ENCODE data around the gene KDM6A. TPM values are rescaled to one million over a fixed set of nuclear protein-coding genes. Genes with fewer than 3 reads are reported as not detected.

The KDM6A gene
- polyA plus RNA-seq, 1 donor (not counting 4 experiments of a cell fraction or from before 2014, with no cell fraction given) = 64.2 TPM

DNA sequence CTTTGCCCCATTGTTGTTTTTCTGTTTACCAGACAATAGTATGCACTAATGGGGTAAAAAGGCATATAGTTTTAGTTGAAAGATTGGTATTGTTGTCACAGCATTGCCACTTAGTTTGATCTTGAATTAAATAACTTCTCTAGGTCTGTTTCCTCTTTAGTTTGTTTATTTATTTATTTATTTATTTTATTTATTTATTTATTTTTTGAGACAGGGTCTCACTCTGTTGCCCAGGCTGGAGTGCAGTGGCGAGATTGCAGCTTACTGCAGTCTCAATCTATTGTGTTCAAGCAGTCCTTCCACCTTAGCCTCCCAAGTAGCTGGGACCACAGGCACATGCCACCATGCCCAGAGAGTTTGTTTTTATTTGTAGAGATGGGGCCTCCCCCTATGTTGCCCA is 138.6 kb downstream of the KDM6A start:
- Histone ChIP-seq H3K4me3 (ENCODE audit: control insufficient read depth in 2 of 3, extremely low read depth in 1 of 3, insufficient read depth in 2 of 3, low read depth in 1 of 3, low read length in 3 of 3) (no peak overlapping the region), H3K27me3 (ENCODE audit: control insufficient read depth, extremely low read depth, insufficient read depth, low read length) (no peaks in the 10 kb centered on the region), H3K27ac (ENCODE audit: control insufficient read depth, insufficient read depth, low read length) (no peak overlapping the region), H3K4me2 (ENCODE audit: control insufficient read depth, extremely low read depth, insufficient read depth, low read depth, low read length) (no peak overlapping the region), H4K20me1 (ENCODE audit: control insufficient read depth, extremely low read depth, insufficient read depth, low read length) (peaks cover 3% of the 10 kb centered on the region), H3K9ac (ENCODE audit: control insufficient read depth, extremely low read depth, insufficient read depth, low read length) (no peak overlapping the region), H3K36me3 (ENCODE audit: control insufficient read depth in 2 of 2, extremely low read depth in 1 of 2, insufficient read depth in 2 of 2, low read length in 2 of 2) (peaks cover 0 to 4% of the 10 kb centered on the region in 2 experiments), H3K79me2 (ENCODE audit: control insufficient read depth, insufficient read depth, low read length) (peaks cover 75% of the 10 kb centered on the region), H2AFZ (ENCODE audit: control insufficient read depth, low read length) (no peak overlapping the region), H3K9me1 (ENCODE audit: control insufficient read depth, extremely low read depth, insufficient read depth, low read length) (no peaks in the 10 kb centered on the region), H3K9me3 (ENCODE audit: control insufficient read depth, low read depth, low read length) (no peaks in the 10 kb centered on the region), H3K4me1 (ENCODE audit: control insufficient read depth, extremely low read depth, insufficient read depth, low read length) (peaks cover 23% of the 10 kb centered on the region)
- FAIRE-seq (no peak), DNase-seq (ENCODE audit: low read depth, low spot score) (no peak)
- dilution Hi-C loops (cut with MboI; ENCODE audit: extremely low pct_ligation_motif_present, low sequenced_read_pairs) = no loop called here
- TF ChIP-seq EZH2 (IDR thresholded peaks at IDR 0.05; ENCODE audit: low read length) = no peak
- TF ChIP-seq, protein P1, sequence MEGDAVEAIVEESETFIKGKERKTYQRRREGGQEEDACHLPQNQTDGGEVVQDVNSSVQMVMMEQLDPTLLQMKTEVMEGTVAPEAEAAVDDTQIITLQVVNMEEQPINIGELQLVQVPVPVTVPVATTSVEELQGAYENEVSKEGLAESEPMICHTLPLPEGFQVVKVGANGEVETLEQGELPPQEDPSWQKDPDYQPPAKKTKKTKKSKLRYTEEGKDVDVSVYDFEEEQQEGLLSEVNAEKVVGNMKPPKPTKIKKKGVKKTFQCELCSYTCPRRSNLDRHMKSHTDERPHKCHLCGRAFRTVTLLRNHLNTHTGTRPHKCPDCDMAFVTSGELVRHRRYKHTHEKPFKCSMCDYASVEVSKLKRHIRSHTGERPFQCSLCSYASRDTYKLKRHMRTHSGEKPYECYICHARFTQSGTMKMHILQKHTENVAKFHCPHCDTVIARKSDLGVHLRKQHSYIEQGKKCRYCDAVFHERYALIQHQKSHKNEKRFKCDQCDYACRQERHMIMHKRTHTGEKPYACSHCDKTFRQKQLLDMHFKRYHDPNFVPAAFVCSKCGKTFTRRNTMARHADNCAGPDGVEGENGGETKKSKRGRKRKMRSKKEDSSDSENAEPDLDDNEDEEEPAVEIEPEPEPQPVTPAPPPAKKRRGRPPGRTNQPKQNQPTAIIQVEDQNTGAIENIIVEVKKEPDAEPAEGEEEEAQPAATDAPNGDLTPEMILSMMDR (optimal IDR thresholded peaks at IDR 0.05 in 1 of 3, IDR thresholded peaks at IDR 0.05 in 1 of 3, conservative IDR thresholded peaks at IDR 0.05 in 1 of 3; ENCODE audit: extremely low read depth in 1 of 3, insufficient read depth in 2 of 3, low read length in 3 of 3) = no peak

- no peak overlapping the region for H3K27ac ChIP-seq (ENCODE audit: control insufficient read depth, insufficient read depth, low read length)
- H3K79me2 ChIP-seq (ENCODE audit: control insufficient read depth, insufficient read depth, low read length) = peaks cover 91% of the 10 kb centered on the region
- FAIRE-seq (no peak), DNase-seq (ENCODE audit: low read depth, low spot score) (no peak)
- H3K27me3 ChIP-seq (ENCODE audit: control insufficient read depth, extremely low read depth, insufficient read depth, low read length) = no peaks in the 10 kb centered on the region
- H4K20me1 ChIP-seq (ENCODE audit: control insufficient read depth, extremely low read depth, insufficient read depth, low read length) = peaks cover 3% of the 10 kb centered on the region
- H3K9me1 ChIP-seq (ENCODE audit: control insufficient read depth, extremely low read depth, insufficient read depth, low read length) = no peaks in the 10 kb centered on the region
- no peak overlapping the region for H2AFZ ChIP-seq (ENCODE audit: control insufficient read depth, low read length)
- H3K4me1 ChIP-seq (ENCODE audit: control insufficient read depth, extremely low read depth, insufficient read depth, low read length) = no peaks in the 10 kb centered on the region
- dilution Hi-C loops (cut with MboI; ENCODE audit: extremely low pct_ligation_motif_present, low sequenced_read_pairs) = no loop called here
- H3K9me3 ChIP-seq (ENCODE audit: control insufficient read depth, low read depth, low read length) = no peaks in the 10 kb centered on the region
- peaks cover 1 to 4% of the 10 kb centered on the region in 2 experiments for H3K36me3 ChIP-seq (ENCODE audit: control insufficient read depth in 2 of 2, extremely low read depth in 1 of 2, insufficient read depth in 2 of 2, low read length in 2 of 2)
- no peak for TF ChIP-seq EZH2 (IDR thresholded peaks at IDR 0.05; ENCODE audit: low read length)
- TF ChIP-seq, protein P1 (optimal IDR thresholded peaks at IDR 0.05 in 1 of 3, IDR thresholded peaks at IDR 0.05 in 1 of 3, conservative IDR thresholded peaks at IDR 0.05 in 1 of 3; ENCODE audit: extremely low read depth in 1 of 3, insufficient read depth in 2 of 3, low read length in 3 of 3) = no peak
- no peak overlapping the region for H3K4me2 ChIP-seq (ENCODE audit: control insufficient read depth, extremely low read depth, insufficient read depth, low read depth, low read length)
- H3K9ac ChIP-seq (ENCODE audit: control insufficient read depth, extremely low read depth, insufficient read depth, low read length) = no peak overlapping the region
- H3K4me3 ChIP-seq (ENCODE audit: control insufficient read depth in 2 of 3, extremely low read depth in 1 of 3, insufficient read depth in 2 of 3, low read depth in 1 of 3, low read length in 3 of 3) = no peak overlapping the region
Observed at GRCh38 chrX:45017946-45018345, 145.0 kb downstream of the KDM6A start.
